AG09309 (cell line): ENCODE results near the gene ANKRD23.

ENCODE experiments used
- DNase-seq: peaks from one replicate; pipeline ENCODE4 v3.0.0-alpha.2; 2010; ENCODE audit warnings: low read depth
- H3K4me3 ChIP-seq: 2 replicates; pipeline ENCODE4 v1.5.1; 2011; ENCODE audit warnings: mild to moderate bottlenecking, low read depth, low read length, moderate library complexity; ENCODE audit not compliant: control insufficient read depth
- TF ChIP-seq, protein P1 (sequence below): IDR thresholded peaks from 2 replicates; pipeline ENCODE4 v1.5.1; 2011; ENCODE audit warnings: mild to moderate bottlenecking, low read depth, low read length, inconsistent platforms; ENCODE audit not compliant: insufficient read depth, control insufficient read depth; ENCODE audit errors: missing control alignments

Gene ANKRD23

DNA sequence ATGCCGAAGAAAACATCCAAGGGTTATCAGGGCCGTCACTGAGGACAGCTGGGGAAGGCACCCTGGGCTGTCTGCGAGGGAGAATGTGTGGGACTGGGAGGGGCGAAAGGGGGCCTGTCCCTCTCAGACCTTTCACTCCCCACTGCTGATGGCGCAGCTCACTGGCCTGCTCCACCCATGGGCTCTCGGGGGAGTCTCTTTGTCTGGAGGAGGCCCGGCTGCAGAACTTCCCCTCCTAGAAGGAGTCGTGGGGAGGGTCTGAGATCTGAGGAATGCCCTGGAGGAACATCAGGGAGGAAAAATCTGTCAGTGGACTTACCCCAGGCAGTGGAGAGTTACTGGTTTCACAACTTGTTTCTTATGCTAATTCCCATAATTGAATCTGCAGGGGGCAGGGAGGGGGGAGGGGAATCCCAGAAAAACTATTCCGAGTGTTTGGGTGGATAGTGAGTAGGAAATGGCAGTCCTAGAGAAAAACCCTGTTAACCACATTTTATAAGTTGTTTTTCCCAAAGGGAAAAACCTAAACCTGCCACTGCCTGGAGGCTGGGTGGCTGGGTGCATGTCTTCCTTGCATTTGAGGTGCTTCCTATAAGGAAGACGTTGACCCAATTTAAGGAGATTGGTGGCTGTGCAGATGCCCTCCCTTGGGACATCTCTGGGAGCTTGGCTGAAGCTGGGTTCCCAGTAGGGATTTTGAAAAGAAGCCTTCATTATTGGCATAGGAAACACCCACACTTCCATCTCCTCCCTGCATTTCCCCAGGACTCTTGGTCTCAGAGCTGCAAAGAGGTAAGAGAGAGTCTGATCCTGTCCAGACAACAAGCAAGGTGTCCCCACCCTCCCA is 37.8 kb upstream of the ANKRD23 start:
- no peak overlapping the region for H3K4me3 ChIP-seq
- TF ChIP-seq, protein P1, sequence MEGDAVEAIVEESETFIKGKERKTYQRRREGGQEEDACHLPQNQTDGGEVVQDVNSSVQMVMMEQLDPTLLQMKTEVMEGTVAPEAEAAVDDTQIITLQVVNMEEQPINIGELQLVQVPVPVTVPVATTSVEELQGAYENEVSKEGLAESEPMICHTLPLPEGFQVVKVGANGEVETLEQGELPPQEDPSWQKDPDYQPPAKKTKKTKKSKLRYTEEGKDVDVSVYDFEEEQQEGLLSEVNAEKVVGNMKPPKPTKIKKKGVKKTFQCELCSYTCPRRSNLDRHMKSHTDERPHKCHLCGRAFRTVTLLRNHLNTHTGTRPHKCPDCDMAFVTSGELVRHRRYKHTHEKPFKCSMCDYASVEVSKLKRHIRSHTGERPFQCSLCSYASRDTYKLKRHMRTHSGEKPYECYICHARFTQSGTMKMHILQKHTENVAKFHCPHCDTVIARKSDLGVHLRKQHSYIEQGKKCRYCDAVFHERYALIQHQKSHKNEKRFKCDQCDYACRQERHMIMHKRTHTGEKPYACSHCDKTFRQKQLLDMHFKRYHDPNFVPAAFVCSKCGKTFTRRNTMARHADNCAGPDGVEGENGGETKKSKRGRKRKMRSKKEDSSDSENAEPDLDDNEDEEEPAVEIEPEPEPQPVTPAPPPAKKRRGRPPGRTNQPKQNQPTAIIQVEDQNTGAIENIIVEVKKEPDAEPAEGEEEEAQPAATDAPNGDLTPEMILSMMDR, result no peak
- no peak for DNase-seq

DNA sequence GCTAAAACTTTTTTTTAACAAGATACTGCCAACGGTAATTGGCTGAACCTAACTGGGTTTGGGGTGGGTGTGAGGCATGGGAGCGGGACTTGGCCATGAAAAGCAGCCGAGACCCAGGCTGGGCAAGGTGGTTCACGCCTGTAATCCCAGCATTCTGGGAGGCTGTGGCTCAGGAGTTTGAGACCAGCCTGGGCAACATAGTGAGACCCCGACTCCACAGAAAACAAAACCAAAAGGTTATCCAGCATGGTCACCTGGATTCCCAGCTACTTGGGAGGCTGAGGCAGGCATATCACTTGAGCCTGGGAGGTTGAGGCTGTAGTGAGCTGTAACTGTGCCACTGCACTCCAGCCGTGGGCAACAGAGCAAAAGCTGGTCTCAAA is 37.1 kb upstream of the ANKRD23 start:
- TF ChIP-seq, protein P1, result no peak
- no peak for DNase-seq
- H3K4me3 ChIP-seq, result no peak overlapping the region

DNA sequence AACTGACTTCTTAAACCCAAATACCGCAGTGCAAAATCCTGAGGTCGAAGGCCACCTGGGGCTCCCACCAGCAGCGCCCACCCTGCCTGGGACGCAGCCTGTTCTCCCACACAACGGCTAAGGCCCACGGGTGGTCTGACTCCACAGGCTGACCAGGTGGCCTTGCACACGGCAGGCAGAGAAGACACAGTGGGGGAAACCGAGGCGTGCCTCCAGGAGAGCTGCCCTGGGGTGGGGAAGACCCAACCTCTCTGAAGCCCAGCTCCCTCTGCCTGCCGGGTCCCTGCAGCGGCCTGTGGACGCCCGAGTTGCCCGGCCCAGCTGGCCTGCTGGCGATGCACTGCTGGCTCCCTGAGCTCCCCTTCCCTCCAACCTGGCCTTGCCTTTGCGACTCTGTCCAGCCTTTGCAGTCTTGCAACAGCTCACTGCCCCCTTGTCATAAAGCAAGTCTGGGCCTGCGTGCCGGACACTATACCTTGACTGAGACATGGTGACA is 35.8 kb upstream of the ANKRD23 start:
- H3K4me3 ChIP-seq, result no peak overlapping the region
- TF ChIP-seq, protein P1, result no peak
- no peak for DNase-seq

DNA sequence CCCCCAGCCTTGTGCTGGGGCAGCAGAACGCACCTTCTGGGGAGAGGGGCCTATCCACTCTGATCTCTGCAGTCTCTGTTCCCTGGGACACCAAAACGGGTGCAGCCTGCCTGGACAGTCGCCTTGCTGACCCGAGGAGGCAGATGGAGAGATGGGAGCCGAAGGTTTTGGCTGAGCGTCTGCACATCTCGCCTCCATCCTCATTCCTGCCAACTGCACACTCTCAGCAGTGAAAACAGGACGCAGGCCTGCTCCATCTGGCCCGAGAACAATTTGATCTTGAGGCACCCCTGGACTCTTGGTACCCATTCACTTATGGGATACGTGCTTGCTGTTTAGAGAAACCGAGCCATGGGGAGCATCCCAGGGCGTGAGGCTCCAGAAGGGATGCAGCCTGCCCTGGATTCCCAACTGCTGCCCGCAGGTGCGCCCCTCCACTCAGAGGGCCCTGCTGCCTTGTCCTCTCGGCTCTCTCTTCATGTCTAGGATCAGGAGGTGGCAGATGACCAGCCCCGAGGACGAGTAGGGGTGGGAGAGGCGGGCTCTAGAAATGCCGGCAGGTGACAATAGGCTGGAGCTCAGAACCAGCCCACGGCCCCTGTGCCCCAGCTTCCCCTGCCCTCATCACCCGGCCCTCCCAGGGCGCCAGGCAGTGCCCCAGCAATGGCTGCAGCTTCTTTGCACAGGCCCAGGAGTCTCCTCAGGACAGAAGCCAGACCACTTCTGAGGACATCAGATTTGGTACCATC is 35.1 kb upstream of the ANKRD23 start:
- no peak for DNase-seq
- no peak overlapping the region for H3K4me3 ChIP-seq
- TF ChIP-seq, protein P1, result no peak

DNA sequence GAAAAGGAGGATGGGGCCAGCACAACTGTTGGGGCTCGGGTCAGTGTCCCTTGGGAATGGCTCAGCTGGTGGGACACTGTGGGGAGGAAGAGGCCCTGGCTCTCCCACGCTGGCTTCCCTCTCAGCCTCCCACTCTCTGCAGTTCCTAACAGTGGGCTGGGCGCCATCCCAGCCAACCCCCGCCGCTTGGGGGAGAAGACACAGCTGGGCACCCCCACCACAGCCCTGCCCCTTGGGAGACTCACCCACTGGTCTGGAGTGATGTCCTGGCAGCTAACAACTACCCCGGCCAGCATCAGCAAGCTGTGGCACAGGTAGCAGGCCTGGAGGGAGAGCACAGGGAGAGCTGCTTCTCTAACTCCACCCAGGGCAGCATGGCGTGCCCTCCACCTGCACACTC is 34.4 kb upstream of the ANKRD23 start:
- no peak for DNase-seq
- TF ChIP-seq, protein P1, result no peak
- H3K4me3 ChIP-seq, result no peak overlapping the region

DNA sequence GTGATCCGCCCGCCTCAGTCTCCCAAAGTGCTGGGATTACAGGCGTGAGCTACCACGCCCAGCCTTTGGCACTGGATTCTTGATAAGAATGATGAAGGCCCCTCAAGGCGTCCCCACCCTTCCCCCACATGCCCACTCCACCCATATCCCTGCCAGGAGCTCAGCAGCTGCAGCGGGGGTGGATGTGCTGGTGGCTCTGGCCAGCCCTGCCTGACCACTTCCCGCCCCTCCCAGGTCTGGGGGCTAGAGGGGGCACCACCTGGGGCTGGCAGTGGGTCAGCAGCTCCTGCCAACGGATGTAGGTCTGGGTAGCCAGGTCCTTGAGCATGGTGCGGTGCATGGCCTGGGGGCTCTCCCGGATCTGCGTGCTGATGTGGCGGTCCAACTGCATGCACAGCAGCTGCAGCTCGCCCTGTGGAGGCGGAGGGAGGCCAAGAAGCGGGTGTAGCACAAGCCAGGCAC is 33.8 kb upstream of the ANKRD23 start:
- TF ChIP-seq, protein P1, result no peak
- no peak overlapping the region for H3K4me3 ChIP-seq
- DNase-seq, result no peak
